Keratinocyte (primary cell): ENCODE measurements around the gene CGNL1.

Experiments used
- CTCF ChIP-seq, 3 experiments: IDR thresholded peaks in 1 of 3; conservative IDR thresholded peaks in 1 of 3; optimal IDR thresholded peaks in 1 of 3; 2 replicates in 2 of 3; 3 replicates in 1 of 3; pipeline versions ENCODE3 to v1.5.1; 2011; ENCODE audit warnings: low read length in 3 of 3, mild to moderate bottlenecking in 3 of 3, moderate library complexity in 2 of 3, control low read depth in 1 of 3, inconsistent platforms in 1 of 3; ENCODE audit not compliant: insufficient read depth in 2 of 3; ENCODE audit errors: extremely low read depth in 1 of 3
- EZH2 ChIP-seq: IDR thresholded peaks from one replicate; pipeline ENCODE4 v1.6.1; 2012; ENCODE audit warnings: inconsistent platforms, mild to moderate bottlenecking, low read length, moderate library complexity

- no peak for TF ChIP-seq CTCF (optimal IDR thresholded peaks at IDR 0.05 in 1 of 3, IDR thresholded peaks at IDR 0.05 in 1 of 3, conservative IDR thresholded peaks at IDR 0.05 in 1 of 3; ENCODE audit: extremely low read depth in 1 of 3, insufficient read depth in 2 of 3, low read length in 3 of 3)
- no peak for TF ChIP-seq EZH2
These were observed 26.7 kb downstream of the CGNL1 start for GRCh38 chr15:57403017-57403416.
